Effector memory CD4-positive, alpha-beta T cell (primary cell): Measurements from ENCODE around the gene UBE4B.
"Not testable (repeated sequence)": the region's sequence is repeated elsewhere in the genome, so short reads cannot be mapped to it uniquely, and the experiment has no call there.

Experiments
- DNase-seq, 3 donors: peaks; one replicate each; pipeline ENCODE4 v3.0.0-alpha.2; 2020
- H3K27ac ChIP-seq: 2 replicates; pipeline ENCODE4 v1.7.0; 2013; ENCODE audit warnings: mild to moderate bottlenecking, low read length, moderate library complexity; ENCODE audit not compliant: insufficient read depth, poor library complexity, severe bottlenecking
- H3K27me3 ChIP-seq: replicated peaks from 2 replicates; pipeline ENCODE4 v1.7.0; 2013; ENCODE audit warnings: mild to moderate bottlenecking, low read length; ENCODE audit not compliant: insufficient read depth, control insufficient read depth, poor library complexity, severe bottlenecking
- H3K36me3 ChIP-seq: 2 replicates; pipeline ENCODE4 v1.7.0; 2013; ENCODE audit warnings: mild to moderate bottlenecking, low read length, moderate library complexity; ENCODE audit not compliant: control insufficient read depth, insufficient read depth
- H3K4me1 ChIP-seq: 2 replicates; pipeline ENCODE4 v1.7.0; 2013; ENCODE audit warnings: low read length, mild to moderate bottlenecking; ENCODE audit not compliant: control insufficient read depth, insufficient read depth, poor library complexity, severe bottlenecking
- H3K4me3 ChIP-seq: 2 replicates; pipeline ENCODE4 v1.7.0; 2013; ENCODE audit warnings: low read length, low read depth, mild to moderate bottlenecking; ENCODE audit not compliant: insufficient read depth, poor library complexity, severe bottlenecking
- H3K9me3 ChIP-seq: 2 replicates; pipeline ENCODE4 v1.7.0; 2013; ENCODE audit warnings: mild to moderate bottlenecking, low read length, moderate library complexity; ENCODE audit not compliant: control insufficient read depth

UBE4B gene

DNA sequence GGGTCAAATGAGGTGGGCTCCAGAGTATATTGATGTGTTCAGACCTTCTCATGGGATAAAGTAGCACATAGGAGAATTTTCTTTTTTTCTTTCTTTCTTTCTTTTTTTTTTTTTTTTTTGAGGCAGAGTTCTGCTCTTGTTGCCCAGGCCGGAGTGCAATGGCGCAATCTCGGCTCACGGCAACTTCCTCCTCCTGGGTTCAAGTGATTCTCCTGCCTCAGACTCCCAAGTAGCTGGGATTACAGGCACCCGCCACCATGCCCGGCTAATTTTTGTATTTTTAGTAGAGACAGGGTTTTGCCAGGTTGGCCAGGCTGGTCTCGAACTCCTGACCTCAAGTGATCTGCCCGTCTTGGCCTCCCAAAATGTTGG is 74.7 kb downstream of the UBE4B start:
- not testable (repeated sequence) for H3K4me1 ChIP-seq, H3K4me3 ChIP-seq, DNase-seq, H3K27ac ChIP-seq, H3K27me3 ChIP-seq, H3K9me3 ChIP-seq
- H3K36me3 ChIP-seq, result peaks cover 45% of the 10 kb centered on the region

DNA sequence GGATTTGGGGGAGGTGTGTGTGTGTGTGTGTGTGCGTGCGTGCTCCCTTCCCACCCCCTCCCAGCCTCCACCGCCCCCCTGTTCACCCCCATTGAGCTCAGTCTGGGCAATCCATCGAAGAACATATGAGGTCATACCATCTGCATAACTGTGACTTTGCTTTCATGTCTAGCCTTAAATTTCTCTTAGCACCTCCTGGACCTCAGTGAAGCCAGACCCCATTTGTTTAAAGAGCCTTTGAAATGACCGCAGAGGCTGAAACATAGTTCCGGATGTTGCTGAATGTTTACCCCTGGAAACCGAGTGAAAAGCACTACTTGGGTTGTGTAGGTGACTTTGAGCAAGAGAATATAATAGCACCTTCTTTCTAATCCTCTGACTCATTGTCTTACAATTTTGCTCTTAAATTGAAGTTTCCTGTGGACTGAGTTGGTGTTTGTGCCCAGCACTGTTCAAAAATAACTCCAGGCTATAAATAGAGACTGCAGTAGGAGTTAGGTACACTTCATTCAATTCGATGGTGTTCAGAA is 75.4 kb downstream of the UBE4B start:
- no peak overlapping the region for H3K4me3 ChIP-seq
- peaks cover 45% of the 10 kb centered on the region for H3K36me3 ChIP-seq
- no peak for DNase-seq
- no peaks in the 10 kb centered on the region for H3K27me3 ChIP-seq
- H3K4me1 ChIP-seq, result no peaks in the 10 kb centered on the region
- no peaks in the 10 kb centered on the region for H3K9me3 ChIP-seq
- no peak overlapping the region for H3K27ac ChIP-seq

DNA sequence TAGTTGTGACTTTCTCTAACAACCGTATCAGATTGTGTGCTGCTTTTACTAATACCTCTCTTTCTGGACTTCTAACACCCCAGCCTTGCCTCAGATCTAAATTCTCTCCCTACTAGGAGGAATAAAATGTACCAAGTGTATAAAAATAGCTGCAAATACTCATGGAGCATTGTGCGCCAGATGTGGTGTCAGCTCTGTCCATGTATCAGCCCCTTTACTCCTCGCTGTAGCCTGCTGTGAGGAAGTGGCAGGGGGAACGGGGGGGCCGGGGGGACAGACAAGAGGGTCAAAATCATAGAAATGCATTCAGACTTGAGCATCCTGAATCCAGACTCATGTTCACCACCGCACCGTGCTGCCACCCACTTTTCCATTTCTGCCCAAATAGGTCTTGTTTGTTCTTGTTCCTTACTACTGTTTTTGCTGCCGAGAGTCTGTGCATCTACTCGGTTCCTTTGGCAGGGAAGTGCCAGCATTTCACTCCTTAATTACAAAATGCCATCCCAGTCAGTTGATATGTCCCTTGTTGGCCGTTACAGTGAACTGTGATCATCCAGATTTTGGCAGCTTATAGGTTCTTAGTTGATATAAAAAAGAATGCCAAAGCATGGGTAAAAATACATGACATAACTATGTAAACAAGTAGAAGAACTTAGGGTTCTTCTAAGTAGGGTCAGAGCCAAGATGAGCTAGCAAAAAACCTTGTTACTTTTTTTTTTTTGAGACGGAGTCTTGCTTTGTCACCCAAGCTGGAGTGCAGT is 76.4 kb downstream of the UBE4B start:
- Histone ChIP-seq H3K27ac (no peak overlapping the region), H3K27me3 (no peaks in the 10 kb centered on the region), H3K9me3 (no peaks in the 10 kb centered on the region), H3K4me1 (no peaks in the 10 kb centered on the region), H3K4me3 (no peak overlapping the region), H3K36me3 (peaks cover 41% of the 10 kb centered on the region)
- no peak for DNase-seq

DNA sequence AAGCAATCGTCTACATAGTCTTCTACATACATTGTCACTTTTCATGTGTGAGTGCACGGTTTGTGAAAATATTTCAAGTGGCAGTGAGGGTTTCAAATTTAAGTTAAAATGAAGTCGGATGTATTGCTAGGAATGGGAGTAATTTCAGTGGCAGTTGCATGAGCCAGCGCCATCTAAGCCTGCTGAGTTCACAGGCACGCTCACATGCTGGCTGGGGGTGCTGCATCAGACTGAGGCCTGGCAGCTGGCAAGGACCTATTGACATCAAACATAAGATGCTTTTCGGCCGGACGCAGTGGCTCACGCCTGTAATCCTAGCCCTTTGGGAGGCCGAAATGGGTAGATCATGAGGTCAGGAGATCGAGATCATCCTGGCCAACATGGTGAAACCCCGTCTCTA is 80.7 kb downstream of the UBE4B start:
- Histone ChIP-seq H3K4me1 (no peaks in the 10 kb centered on the region), H3K9me3 (no peaks in the 10 kb centered on the region), H3K36me3 (peaks cover 13% of the 10 kb centered on the region), H3K27me3 (no peaks in the 10 kb centered on the region), H3K27ac (no peak overlapping the region), H3K4me3 (no peak overlapping the region)
- no peak for DNase-seq

DNA sequence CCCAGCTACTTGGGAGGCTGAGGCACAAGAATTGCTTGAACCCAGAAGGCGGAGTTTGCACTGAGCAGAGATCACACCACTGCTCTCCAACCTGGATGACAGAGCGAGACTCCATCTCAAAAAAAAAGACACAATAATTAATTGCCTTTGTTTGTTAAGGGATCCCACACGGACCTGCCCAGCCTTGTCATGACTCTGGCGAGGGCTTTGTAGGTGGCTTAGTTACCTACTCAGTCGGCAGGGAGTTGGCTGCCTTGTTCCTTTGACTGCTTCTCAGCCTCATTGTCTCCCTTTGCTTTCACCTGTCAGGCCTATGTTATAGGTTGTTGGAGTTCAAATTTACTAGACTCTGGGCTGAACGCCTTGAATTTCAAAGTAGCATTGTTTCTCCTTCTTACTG is 82.0 kb downstream of the UBE4B start:
- no peaks in the 10 kb centered on the region for H3K27me3 ChIP-seq

DNA sequence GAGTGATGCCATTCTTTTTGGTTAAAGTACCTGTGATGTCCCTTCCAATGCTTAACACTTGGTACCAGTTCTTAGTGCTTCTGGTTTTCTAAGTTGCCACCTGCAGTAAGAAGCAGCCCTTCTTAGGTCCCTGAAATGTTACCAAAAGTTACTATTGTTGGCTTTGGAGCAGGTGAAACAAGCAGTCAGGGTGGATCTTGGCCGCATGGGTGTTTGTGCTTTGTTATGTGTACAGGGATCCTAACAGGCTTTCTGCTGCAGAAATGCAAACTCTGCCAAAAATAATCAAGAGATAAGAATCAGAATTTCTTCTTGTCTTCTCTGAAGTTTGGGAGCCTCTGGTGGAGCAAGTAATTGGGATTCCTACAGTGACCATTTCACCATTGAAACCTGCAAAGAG is 84.4 kb downstream of the UBE4B start:
- Histone ChIP-seq H3K9me3 (no peaks in the 10 kb centered on the region), H3K27ac (no peak overlapping the region), H3K4me1 (no peaks in the 10 kb centered on the region), H3K36me3 (peaks cover 21% of the 10 kb centered on the region), H3K4me3 (no peak overlapping the region), H3K27me3 (no peaks in the 10 kb centered on the region)
- DNase-seq, result no peak

More for the DNA sequence above, 82.0 kb downstream of the UBE4B start:
- H3K9me3 ChIP-seq, result no peaks in the 10 kb centered on the region
- peaks cover 18% of the 10 kb centered on the region for H3K36me3 ChIP-seq
- DNase-seq, result no peak
- no peak overlapping the region for H3K4me3 ChIP-seq
- no peaks in the 10 kb centered on the region for H3K4me1 ChIP-seq
- H3K27ac ChIP-seq, result no peak overlapping the region

DNA sequence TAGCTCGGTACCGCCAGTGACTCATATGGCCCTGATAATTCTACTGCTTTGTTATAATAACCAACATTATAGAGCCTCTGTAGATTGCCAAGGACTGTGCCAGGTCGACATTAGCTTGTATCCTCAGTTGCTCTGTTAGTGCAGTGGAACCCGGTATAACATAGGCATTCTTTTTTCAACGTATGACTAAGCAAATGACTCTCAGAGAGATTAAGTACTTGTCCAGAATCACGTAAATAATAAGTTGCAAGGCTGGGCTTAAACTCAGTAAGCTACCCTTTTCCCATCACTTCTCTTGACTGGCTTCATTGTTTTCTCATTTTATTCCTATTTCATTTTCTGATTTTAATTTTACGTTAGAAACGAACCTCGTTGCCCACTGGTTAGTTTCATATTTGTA is 85.1 kb downstream of the UBE4B start:
- no peak overlapping the region for H3K4me3 ChIP-seq
- no peak for DNase-seq
- H3K27ac ChIP-seq, result no peak overlapping the region
- H3K36me3 ChIP-seq, result peaks cover 21% of the 10 kb centered on the region
- no peaks in the 10 kb centered on the region for H3K9me3 ChIP-seq
- no peaks in the 10 kb centered on the region for H3K27me3 ChIP-seq
- H3K4me1 ChIP-seq, result no peaks in the 10 kb centered on the region

DNA sequence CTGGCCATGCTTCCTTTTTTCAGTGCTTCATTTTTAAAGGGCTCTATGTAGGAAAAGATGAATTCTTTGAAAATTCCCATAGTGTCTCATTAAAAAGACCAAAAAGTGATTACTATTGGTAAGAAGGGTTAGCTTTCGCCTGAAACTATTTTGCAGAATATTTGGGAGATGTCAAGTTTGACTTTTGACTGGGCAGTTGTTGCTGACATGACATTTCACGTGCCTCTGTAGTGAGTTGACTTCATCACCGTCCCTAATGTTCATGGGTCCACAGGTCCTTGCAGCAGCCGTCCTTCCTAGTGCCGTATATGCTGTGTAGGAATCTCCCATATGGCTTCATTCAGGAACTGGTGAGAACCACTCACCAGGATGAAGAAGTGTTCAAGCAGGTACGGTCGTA is 88.9 kb downstream of the UBE4B start:
- H3K27ac ChIP-seq, result no peak overlapping the region
- H3K9me3 ChIP-seq, result no peaks in the 10 kb centered on the region
- peaks cover 24% of the 10 kb centered on the region for H3K36me3 ChIP-seq
- no peaks in the 10 kb centered on the region for H3K4me1 ChIP-seq
- no peak for DNase-seq
- H3K4me3 ChIP-seq, result no peak overlapping the region
- H3K27me3 ChIP-seq, result no peaks in the 10 kb centered on the region

DNA sequence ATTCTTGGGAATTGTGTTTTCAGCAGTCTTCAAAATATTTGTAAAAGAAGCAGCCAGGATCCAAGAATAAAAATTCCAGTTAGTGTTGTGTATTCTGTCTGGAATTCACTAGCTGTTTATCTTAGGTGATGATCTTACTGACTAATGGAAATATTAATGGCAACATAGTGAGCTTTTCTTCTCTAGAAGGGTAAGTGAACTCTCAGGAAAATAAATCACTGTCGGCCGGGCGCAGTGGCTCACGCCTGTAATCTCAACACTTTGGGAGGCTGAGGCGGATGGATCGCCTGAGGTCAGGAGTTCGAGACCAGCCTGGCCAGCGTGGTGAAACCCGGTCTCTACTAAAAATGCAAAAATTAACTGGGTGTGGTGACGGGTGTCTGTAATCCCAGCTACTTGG is 90.2 kb downstream of the UBE4B start:
- no peaks in the 10 kb centered on the region for H3K4me1 ChIP-seq
- no peak for DNase-seq
- no peak overlapping the region for H3K27ac ChIP-seq
- H3K4me3 ChIP-seq, result no peak overlapping the region
- no peaks in the 10 kb centered on the region for H3K27me3 ChIP-seq
- no peaks in the 10 kb centered on the region for H3K9me3 ChIP-seq
- peaks cover 30% of the 10 kb centered on the region for H3K36me3 ChIP-seq

DNA sequence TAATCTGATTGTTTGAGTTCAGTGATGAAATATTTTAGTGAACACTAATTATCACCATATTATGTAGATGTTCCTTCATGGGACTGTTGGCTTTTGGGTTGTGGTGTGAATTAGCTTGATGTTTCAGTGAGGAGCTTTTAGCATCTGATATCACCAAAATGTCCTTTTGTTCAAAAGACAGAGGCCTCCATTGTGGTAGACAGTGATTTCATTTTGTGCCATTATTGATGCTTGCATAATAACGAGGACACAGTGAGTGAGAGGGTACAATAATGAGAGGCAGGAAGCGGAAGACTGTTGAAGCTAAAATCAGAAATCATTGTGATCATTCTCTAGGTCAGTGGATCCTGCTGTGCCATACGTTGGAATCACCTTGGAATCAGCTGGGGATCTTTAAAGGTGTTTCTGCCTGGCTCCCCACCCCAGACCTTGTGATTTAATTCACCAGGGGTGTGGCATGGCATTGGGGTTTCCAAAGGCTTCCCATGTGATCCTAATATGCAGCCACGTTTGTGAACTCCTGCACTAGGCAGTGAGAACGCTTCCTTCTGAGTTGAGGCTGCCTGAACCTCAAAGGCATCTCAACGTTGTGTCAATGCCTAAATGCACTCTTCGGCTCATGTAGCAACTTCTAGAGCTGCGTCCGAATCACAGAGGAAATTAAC is 95.5 kb downstream of the UBE4B start:
- Histone ChIP-seq H3K27me3 (no peaks in the 10 kb centered on the region), H3K36me3 (peaks cover 46% of the 10 kb centered on the region), H3K9me3 (no peaks in the 10 kb centered on the region), H3K4me3 (no peak overlapping the region), H3K4me1 (no peaks in the 10 kb centered on the region), H3K27ac (no peak overlapping the region)
- no peak for DNase-seq
